Left lung (tissue), 10 donors: ENCODE measurements around the gene RPL19. TPM values are rescaled to one million over a fixed set of nuclear protein-coding genes. Genes with fewer than 3 reads are reported as not detected.

Experiments
- ATAC-seq: fragments of 200-7000 bp; cut with Tn5 transposase; one replicate; pipeline ENCODE4 v1.9.1; 2020; ENCODE audit warnings: moderate library complexity
- DNase-seq, 4 donors: peaks; one replicate each; pipeline ENCODE4 v3.0.0-alpha.2; 2013 to 2020
- H3K27ac ChIP-seq, 2 donors: fragments of 200-600 bp; sonication (generic) in 1 of 2; one replicate each; pipeline versions ENCODE4 v1.5.0 to v1.8.0; 2020 to 2021
- H3K27me3 ChIP-seq, 2 donors: fragments of 200-600 bp; sonication (generic) in 1 of 2; one replicate each; pipeline versions ENCODE4 v1.5.0 to v1.8.0; 2020 to 2021
- H3K36me3 ChIP-seq, 2 donors: fragments of 200-600 bp; sonication (generic) in 1 of 2; one replicate each; pipeline versions ENCODE4 v1.5.0 to v1.8.0; 2020 to 2021
- H3K4me1 ChIP-seq, 2 donors: fragments of 200-600 bp; one replicate each; pipeline ENCODE4 v1.8.0; 2021
- H3K4me3 ChIP-seq, 2 donors: fragments of 200-600 bp; sonication (generic) in 1 of 2; one replicate each; pipeline versions ENCODE4 v1.5.0 to v1.8.0; 2020 to 2021; ENCODE audit warnings: mild to moderate bottlenecking in 1 of 2
- H3K9me3 ChIP-seq, 2 donors: fragments of 200-600 bp; sonication (generic) in 1 of 2; one replicate each; pipeline versions ENCODE4 v1.5.0 to v1.8.0; 2020 to 2021
- CTCF ChIP-seq, 2 donors: fragments of 200-600 bp; sonication (generic) in 1 of 2; IDR thresholded peaks; one replicate each; pipeline versions ENCODE4 v1.5.0 to v1.8.0; 2021; ENCODE audit warnings: antibody characterized with exemption in 2 of 2
- intact Hi-C, 2 donors: fragments of 100-400 bp; cut with DNase I; formaldehyde crosslinking; loops; one replicate each; pipeline versions ENCODE4 v1.11.2 to v1.14.2; 2022
- polyA plus RNA-seq, 6 donors: library from polyadenylated mRNA; unstranded; fragments of 120-200 nt; gene quantifications; one replicate each; pipeline ENCODE4 v1.2.1, GENCODE V29; 2013; ENCODE audit not compliant: insufficient read length in 6 of 6
- total RNA-seq, 2 donors: library from RNA; stranded (reverse); fragmentation: NEBNext Ultra II Directional; extraction: Animal tissue kit (Norgen Biotek cat#: 25700); gene quantifications; one replicate each; pipeline ENCODE4 v1.2.1, GENCODE V29; 2021
- donor health status: DM: no; HTN: yes; CAD: no.
- donor health status: DM: no; HTN: no; CAD: no.

Gene RPL19
- total and polyA plus RNA-seq, 8 donors, result 1,286 to 2,452 (median 2,096) TPM

- DNase-seq (peak in 1 of 4 donors; percentile 67), ATAC-seq (peak; percentile 32)
- Histone ChIP-seq H3K4me3 (no peak overlapping the region), H3K27me3 (peaks cover 0 to 33% of the 10 kb centered on the region in 2 donors), H3K36me3 (peaks cover 0 to 21% of the 10 kb centered on the region in 2 donors), H3K4me1 (peaks cover 7 to 29% of the 10 kb centered on the region in 2 donors), H3K9me3 (no peaks in the 10 kb centered on the region), H3K27ac (peak overlapping the region; percentile 55 to 83)
- intact Hi-C loops, result no loop called here
- TF ChIP-seq CTCF (IDR thresholded peaks at IDR 0.05), result no peak
Observed at GRCh38 chr17:39208893-39209292, 8.8 kb downstream of the RPL19 start.

GRCh38 chr17:39209317-39210092 is 9.4 kb downstream of the RPL19 start:
- no peak for TF ChIP-seq CTCF (IDR thresholded peaks at IDR 0.05)
- H3K27ac ChIP-seq, result peak overlapping the region; percentile 55 to 83
- H3K4me3 ChIP-seq, result peak overlapping the region; percentile 21 to 32
- intact Hi-C loops, result no loop called here
- H3K27me3 ChIP-seq, result peaks cover 0 to 36% of the 10 kb centered on the region in 2 donors
- DNase-seq (peak in 3 of 4 donors; percentile 83 to 89 (median 86)), ATAC-seq (peak; percentile 53)
- peaks cover 7 to 29% of the 10 kb centered on the region in 2 donors for H3K4me1 ChIP-seq
- peaks cover 0 to 15% of the 10 kb centered on the region in 2 donors for H3K36me3 ChIP-seq
- no peaks in the 10 kb centered on the region for H3K9me3 ChIP-seq

DNA sequence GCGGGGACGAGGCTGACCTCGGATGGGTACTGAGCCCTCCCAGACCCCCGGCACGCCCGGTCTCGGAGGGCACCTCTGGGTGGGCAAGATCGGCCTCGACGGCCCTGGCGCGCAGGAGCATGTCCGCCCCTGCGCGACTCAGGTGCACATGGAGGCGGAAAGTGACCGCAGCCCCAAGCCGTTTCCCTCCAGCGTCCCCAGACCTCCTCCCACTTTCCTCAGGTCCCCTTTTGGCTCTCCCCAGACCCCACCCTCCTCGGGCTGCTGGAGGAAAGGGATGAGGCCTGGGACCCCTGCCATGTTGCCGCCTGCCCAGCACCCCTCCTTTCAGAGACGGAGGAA is 10.0 kb downstream of the RPL19 start:
- TF ChIP-seq CTCF (IDR thresholded peaks at IDR 0.05), result no peak
- peak overlapping the region; percentile 55 to 83 for H3K27ac ChIP-seq
- peaks cover 0 to 41% of the 10 kb centered on the region in 2 donors for H3K27me3 ChIP-seq
- H3K4me1 ChIP-seq, result peaks cover 7 to 29% of the 10 kb centered on the region in 2 donors
- intact Hi-C loops, result no loop called here
- DNase-seq, result no peak
- ATAC-seq, result no peak
- H3K4me3 ChIP-seq, result peak overlapping the region; percentile 21 to 32
- H3K36me3 ChIP-seq, result peaks cover 0 to 9% of the 10 kb centered on the region in 2 donors
- no peaks in the 10 kb centered on the region for H3K9me3 ChIP-seq

DNA sequence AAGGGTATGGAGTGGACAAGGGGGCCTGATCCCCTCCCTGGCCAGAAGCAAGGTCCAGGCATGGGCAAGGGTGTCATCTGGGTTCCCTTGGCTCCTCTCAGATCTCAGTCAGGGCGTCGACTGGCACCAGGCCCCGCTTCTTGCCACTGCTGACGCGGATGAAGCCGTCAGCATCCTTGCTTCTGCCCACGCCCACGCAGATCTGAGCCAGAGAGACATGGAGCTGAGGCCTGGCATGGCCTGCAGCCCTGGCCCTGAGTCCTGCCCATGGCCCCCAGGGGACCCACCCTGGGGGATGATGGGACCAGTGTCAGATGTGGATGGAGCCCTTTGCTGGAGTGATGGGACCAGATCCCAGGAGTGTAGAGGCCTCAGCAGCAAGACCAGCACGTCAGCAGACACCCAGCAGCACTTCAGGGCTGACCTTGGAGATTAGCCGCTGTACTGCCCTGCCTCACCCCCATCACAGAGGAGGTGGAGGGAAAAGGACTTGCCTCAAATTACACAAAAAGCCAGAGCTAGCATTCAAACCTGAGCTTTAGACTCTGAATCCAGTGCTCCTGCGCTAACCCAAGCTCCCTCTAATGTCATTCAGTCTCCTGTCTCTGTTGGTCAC is 12.2 kb downstream of the RPL19 start:
- Histone ChIP-seq H3K27me3 (peaks cover 0 to 63% of the 10 kb centered on the region in 2 donors), H3K9me3 (no peaks in the 10 kb centered on the region), H3K36me3 (no peaks in the 10 kb centered on the region), H3K27ac (peak overlapping the region in 1 of 2 donors; percentile 53), H3K4me1 (peaks cover 7 to 29% of the 10 kb centered on the region in 2 donors), H3K4me3 (no peak overlapping the region)
- DNase-seq (no peak), ATAC-seq (no peak)
- no peak for TF ChIP-seq CTCF (IDR thresholded peaks at IDR 0.05)
- intact Hi-C loops, result no loop called here

DNA sequence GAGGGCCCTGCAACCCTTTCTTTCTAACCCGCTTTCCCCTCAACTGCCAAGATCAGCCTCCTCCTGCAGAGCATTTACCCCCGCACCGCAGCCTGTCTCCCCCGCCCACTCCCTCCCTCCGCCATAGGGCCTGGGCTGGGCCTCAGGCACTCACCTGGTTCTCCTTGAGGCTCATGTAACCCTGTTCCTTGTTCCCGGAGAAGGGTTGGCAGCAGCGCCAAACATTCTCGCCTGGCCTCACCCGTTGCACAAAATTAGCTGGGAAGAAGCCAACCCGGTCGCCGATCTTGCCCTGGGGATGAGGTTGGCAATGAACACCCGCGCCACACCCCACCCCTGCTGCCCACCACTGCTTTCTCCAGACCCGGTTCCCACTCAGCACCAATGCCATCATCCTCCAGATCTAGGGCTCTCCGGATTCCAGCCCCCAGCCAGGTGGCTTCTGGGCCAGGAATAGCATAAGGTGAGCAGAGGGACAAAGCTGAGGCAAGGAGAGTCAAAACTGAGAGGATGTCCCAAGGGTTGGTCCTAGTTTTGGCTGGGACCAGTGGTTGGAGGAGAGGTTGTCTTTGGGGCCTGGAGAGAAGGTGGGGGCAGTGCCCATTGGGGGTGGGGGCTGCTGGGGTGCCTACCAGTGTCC is 12.9 kb downstream of the RPL19 start:
- peak overlapping the region in 1 of 2 donors; percentile 53 for H3K27ac ChIP-seq
- ATAC-seq (peak; percentile 62), DNase-seq (peak in 3 of 4 donors; percentile 55 to 86 (median 79))
- TF ChIP-seq CTCF (IDR thresholded peaks at IDR 0.05), result no peak
- H3K9me3 ChIP-seq, result no peaks in the 10 kb centered on the region
- H3K27me3 ChIP-seq, result peaks cover 0 to 70% of the 10 kb centered on the region in 2 donors
- intact Hi-C loops, result no loop called here
- no peaks in the 10 kb centered on the region for H3K36me3 ChIP-seq
- H3K4me1 ChIP-seq, result peaks cover 7 to 29% of the 10 kb centered on the region in 2 donors
- H3K4me3 ChIP-seq, result no peak overlapping the region
